Loucy (cell line): Measurements from ENCODE around the gene KLK10.

ENCODE experiments used
- H2AFZ ChIP-seq: fragments of 200-600 bp; sonication (generic); 2 replicates; pipeline ENCODE4 v1.6.0; 2016; ENCODE audit warnings: antibody characterized with exemption, mild to moderate bottlenecking, low read length, moderate library complexity
- H3F3A ChIP-seq: fragments of 200-600 bp; 2 replicates; pipeline ENCODE4 v1.6.0; 2016; ENCODE audit warnings: antibody characterized with exemption, low read depth, mild to moderate bottlenecking
- H3K27me3 ChIP-seq: fragments of 200-600 bp; sonication (generic); 2 replicates; pipeline ENCODE4 v1.6.1; 2014; ENCODE audit warnings: low read length, mild to moderate bottlenecking; ENCODE audit not compliant: insufficient read depth, poor library complexity, severe bottlenecking
- H3K36me3 ChIP-seq: fragments of 200-600 bp; sonication (generic); 2 replicates; pipeline ENCODE4 v1.6.1; 2016; ENCODE audit warnings: low read length; ENCODE audit not compliant: insufficient read depth
- H3K4me1 ChIP-seq: fragments of 200-600 bp; sonication (generic); 2 replicates; pipeline ENCODE4 v1.5.1; 2014; ENCODE audit warnings: low read length, mild to moderate bottlenecking; ENCODE audit not compliant: insufficient read depth, poor library complexity, severe bottlenecking
- H3K4me2 ChIP-seq: fragments of 200-600 bp; sonication (generic); 2 replicates; pipeline ENCODE4 v1.6.0; 2014; ENCODE audit warnings: antibody characterized with exemption, low read length, low read depth, mild to moderate bottlenecking; ENCODE audit not compliant: poor library complexity, severe bottlenecking
- H3K4me3 ChIP-seq: fragments of 200-600 bp; sonication (generic); 2 replicates; pipeline ENCODE4 v1.5.1; 2014; ENCODE audit warnings: low read length, mild to moderate bottlenecking, mixed read lengths; ENCODE audit not compliant: poor library complexity, severe bottlenecking
- H3K79me2 ChIP-seq: fragments of 200-600 bp; sonication (generic); 2 replicates; pipeline ENCODE4 v1.6.1; 2014; ENCODE audit warnings: low read length; ENCODE audit not compliant: insufficient read depth
- H3K9ac ChIP-seq: fragments of 200-600 bp; sonication (generic); 2 replicates; pipeline ENCODE4 v1.6.0; 2014; ENCODE audit warnings: mild to moderate bottlenecking, low read depth, low read length, moderate library complexity; ENCODE audit not compliant: poor library complexity, severe bottlenecking
- H3K9me2 ChIP-seq: fragments of 200-600 bp; sonication (generic); replicated peaks from 2 replicates; pipeline ENCODE4 v1.6.1; 2016; ENCODE audit warnings: low read depth, low read length, mixed read lengths
- H3K9me3 ChIP-seq: fragments of 200-600 bp; sonication (generic); 2 replicates; pipeline ENCODE4 v1.6.1; 2014; ENCODE audit warnings: mild to moderate bottlenecking, antibody characterized with exemption, low read length, low read depth; ENCODE audit not compliant: insufficient read depth
- H4K20me1 ChIP-seq: fragments of 200-600 bp; sonication (generic); 2 replicates; pipeline ENCODE4 v1.6.0; 2014; ENCODE audit warnings: antibody characterized with exemption, low read length, mild to moderate bottlenecking; ENCODE audit not compliant: insufficient read depth, poor library complexity, severe bottlenecking
- EZH2phosphoT487 ChIP-seq: fragments of 200-600 bp; IDR thresholded peaks from 2 replicates; pipeline ENCODE4 v1.6.1; 2018; ENCODE audit warnings: antibody characterized with exemption, mild to moderate bottlenecking, moderate library complexity, borderline replicate concordance
- TF ChIP-seq, protein P1 (sequence below): fragments of 200-600 bp; sonication (generic); conservative IDR thresholded peaks from 2 replicates; pipeline ENCODE4 v1.5.1; 2014; ENCODE audit warnings: mild to moderate bottlenecking, antibody characterized with exemption, low read length

The KLK10 gene

DNA sequence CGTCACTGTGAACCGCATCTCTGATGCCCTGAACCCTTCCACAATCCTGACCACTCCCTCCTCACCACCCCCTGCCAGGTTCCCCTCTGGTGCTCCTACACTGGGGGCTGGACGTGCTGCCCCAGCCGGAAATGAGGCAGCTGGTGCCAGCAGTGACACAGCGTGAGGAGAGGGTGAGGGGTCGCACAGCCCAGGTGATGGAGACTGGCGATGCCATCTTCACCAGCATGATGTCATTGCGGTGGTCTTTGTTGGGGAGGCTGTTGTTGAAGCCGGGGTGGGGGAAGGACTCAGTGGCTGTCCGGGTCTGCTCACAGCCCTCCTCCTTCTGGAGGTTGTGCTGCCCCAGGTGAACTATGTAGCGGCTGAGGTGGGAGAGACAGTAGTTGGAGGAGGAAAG is 4.4 kb upstream of the KLK10 start:
- Histone ChIP-seq H3F3A (no peaks in the 10 kb centered on the region), H2AFZ (no peak overlapping the region), H3K4me2 (no peak overlapping the region), H3K27me3 (no peaks in the 10 kb centered on the region), H3K4me3 (no peak overlapping the region), H3K9me2 (no peaks in the 10 kb centered on the region), H4K20me1 (no peaks in the 10 kb centered on the region), H3K4me1 (no peaks in the 10 kb centered on the region), H3K79me2 (no peaks in the 10 kb centered on the region), H3K36me3 (no peaks in the 10 kb centered on the region), H3K9ac (no peak overlapping the region), H3K9me3 (no peaks in the 10 kb centered on the region)
- TF ChIP-seq, protein P1, sequence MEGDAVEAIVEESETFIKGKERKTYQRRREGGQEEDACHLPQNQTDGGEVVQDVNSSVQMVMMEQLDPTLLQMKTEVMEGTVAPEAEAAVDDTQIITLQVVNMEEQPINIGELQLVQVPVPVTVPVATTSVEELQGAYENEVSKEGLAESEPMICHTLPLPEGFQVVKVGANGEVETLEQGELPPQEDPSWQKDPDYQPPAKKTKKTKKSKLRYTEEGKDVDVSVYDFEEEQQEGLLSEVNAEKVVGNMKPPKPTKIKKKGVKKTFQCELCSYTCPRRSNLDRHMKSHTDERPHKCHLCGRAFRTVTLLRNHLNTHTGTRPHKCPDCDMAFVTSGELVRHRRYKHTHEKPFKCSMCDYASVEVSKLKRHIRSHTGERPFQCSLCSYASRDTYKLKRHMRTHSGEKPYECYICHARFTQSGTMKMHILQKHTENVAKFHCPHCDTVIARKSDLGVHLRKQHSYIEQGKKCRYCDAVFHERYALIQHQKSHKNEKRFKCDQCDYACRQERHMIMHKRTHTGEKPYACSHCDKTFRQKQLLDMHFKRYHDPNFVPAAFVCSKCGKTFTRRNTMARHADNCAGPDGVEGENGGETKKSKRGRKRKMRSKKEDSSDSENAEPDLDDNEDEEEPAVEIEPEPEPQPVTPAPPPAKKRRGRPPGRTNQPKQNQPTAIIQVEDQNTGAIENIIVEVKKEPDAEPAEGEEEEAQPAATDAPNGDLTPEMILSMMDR: no peak
- TF ChIP-seq EZH2phosphoT487: no peak

DNA sequence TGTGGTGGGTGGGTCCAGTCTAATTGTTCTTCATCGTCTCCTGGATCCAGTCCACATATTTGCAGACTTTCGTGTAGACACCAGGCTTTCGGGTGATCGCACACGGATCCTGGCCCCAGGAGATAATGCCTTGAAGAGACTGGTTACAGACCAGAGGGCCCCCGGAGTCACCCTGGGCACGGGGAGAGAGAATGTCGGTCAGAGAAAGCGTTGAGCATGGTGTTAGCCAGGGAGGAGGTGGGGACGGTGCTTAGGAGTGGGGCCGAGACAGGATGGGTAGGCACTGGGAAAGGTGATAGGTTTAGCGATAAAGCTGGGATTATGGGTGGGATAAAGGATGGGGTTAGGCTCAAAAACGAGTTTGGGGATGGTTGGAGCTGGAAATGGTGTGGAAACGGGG is 3.0 kb upstream of the KLK10 start:
- Histone ChIP-seq H3K9ac (no peak overlapping the region), H3K4me3 (no peak overlapping the region), H3K9me3 (no peaks in the 10 kb centered on the region), H3K4me2 (no peak overlapping the region), H3F3A (no peaks in the 10 kb centered on the region), H3K79me2 (no peaks in the 10 kb centered on the region), H3K9me2 (no peaks in the 10 kb centered on the region), H3K27me3 (no peaks in the 10 kb centered on the region), H2AFZ (no peak overlapping the region), H4K20me1 (no peaks in the 10 kb centered on the region), H3K4me1 (no peaks in the 10 kb centered on the region), H3K36me3 (no peaks in the 10 kb centered on the region)
- TF ChIP-seq, protein P1: no peak

DNA sequence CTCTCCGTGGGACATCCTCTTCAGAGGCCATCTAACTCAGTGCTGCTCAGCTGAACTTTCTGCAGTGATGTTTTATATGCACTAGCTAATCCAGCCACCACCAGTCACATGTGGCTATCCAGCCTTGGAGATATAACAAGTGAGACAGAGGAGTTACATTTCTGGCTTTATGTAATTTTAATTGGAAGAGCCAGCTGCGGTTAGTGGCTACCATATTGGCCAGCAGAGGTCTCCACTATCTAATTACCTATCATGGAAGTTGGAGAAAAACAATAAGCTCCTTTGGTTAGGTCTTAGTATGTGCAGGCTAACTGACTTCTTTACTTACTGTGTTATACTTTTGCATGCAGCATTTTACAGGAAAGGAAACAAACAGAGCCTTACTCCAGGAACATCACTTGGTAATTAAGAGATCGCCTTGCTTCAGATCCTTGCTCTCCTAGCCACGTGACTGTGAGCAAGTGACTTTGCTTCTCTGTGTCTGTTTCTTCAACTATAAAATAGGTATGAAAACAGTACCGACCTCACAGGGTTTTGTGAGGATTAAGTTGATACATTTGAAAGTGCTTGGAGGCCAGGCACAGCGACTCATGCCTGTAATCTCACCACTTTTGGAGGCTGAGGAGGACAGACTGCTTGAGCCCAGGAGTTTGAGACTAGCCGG is 1.6 kb upstream of the KLK10 start:
- H3K36me3 ChIP-seq: no peaks in the 10 kb centered on the region
- no peaks in the 10 kb centered on the region for H3K9me2 ChIP-seq
- no peaks in the 10 kb centered on the region for H3K4me1 ChIP-seq
- no peak for TF ChIP-seq EZH2phosphoT487
- TF ChIP-seq, protein P1: peak; percentile 78
- no peak overlapping the region for H3K4me2 ChIP-seq
- H3K9ac ChIP-seq: no peak overlapping the region
- H2AFZ ChIP-seq: peak overlapping the region; percentile 84
- no peaks in the 10 kb centered on the region for H4K20me1 ChIP-seq
- H3K79me2 ChIP-seq: no peaks in the 10 kb centered on the region
- no peaks in the 10 kb centered on the region for H3K9me3 ChIP-seq
- no peaks in the 10 kb centered on the region for H3F3A ChIP-seq
- H3K4me3 ChIP-seq: no peak overlapping the region
- no peaks in the 10 kb centered on the region for H3K27me3 ChIP-seq
